Measurements from ENCODE around the gene MST1R.
"Not testable (repeated sequence)": the region's sequence is repeated elsewhere in the genome, so short reads cannot be mapped to it uniquely, and the experiment has no call there.

Gene MST1R

GRCh38 chr3:49911611-49912010 lies 7.9 kb upstream of the MST1R start:
- DNase-seq (ENCODE audit: low read depth): no peak

DNA sequence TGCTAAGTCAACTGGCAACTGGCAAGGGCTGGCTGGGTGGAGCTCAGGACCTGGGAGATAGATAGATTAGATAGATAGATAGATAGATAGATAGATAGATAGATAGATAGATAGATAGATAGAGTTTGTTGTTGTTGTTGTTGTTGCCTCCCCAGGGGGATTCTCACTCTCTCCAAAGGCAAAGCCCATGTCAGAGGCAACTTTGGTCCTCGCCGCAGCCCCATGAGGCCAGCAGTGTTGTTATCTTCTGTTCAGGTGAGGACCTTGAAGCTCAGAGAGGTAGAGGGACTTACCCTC lies 7.4 kb upstream of the MST1R start:
- no peak for DNase-seq (ENCODE audit: low read depth)

GRCh38 chr3:49910409-49911123 lies 6.9 kb upstream of the MST1R start:
- no peak for DNase-seq (ENCODE audit: low read depth)

- no peak for DNase-seq (ENCODE audit: low read depth)
Observed at GRCh38 chr3:49908373-49909199, 4.9 kb upstream of the MST1R start.

DNA sequence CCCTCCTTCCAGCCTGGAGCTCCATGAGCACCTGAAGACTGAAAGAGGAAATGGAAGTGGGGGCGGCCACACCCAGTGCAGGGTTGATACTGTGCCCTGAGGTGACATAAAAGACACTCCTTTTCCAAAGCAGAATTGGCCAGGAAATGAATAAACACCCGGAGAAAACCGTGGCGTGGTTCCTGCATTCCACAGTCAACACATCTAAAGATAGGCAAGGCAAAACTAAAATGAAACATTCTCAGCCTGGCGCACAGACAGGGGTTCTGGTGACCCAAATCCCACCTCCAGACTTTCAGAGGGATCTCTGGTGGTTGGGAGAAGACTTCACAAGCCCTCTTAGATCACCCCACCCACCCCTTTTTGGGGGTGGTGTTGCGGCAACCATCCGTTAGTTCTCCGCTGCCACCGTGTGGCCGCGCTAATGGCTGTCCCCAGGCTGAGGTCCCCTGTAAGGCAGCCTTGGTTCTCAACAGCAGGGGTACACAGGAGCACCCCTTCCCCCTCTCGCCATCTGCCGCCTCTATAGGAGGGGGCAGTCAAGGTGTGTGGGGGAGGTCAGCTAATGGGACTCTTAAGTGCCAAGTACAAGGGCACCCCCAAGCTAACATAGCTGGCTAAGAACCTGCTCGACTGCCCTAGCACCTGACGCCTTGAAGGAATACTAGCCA lies 2.5 kb upstream of the MST1R start:
- DNase-seq (ENCODE audit: low read depth): peak; percentile 21

DNA sequence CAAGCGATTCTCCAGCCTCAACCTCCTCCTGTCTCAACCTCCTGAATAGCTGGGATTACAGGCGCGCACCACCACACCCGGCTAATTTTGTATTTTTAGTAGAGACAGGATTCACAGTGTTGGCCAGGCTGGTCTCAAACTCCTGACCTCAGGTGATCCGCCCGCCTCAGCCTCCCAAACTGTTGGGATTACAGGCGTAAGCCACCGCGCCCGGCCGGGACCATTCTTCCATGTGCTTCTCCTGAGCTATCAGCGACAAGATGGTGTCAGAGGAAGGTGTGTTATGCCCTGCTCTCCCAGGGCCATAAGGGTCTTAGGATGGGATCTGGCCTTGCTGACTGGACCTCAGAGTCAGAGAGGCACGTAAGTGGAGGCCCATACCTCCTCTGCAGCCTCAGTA lies 775 bp upstream of the MST1R start:
- not testable (repeated sequence) for DNase-seq (ENCODE audit: low read depth)

- DNase-seq (ENCODE audit: low read depth): no peak
Observed at GRCh38 chr3:49902511-49903345, 945 bp downstream of the MST1R start.

DNA sequence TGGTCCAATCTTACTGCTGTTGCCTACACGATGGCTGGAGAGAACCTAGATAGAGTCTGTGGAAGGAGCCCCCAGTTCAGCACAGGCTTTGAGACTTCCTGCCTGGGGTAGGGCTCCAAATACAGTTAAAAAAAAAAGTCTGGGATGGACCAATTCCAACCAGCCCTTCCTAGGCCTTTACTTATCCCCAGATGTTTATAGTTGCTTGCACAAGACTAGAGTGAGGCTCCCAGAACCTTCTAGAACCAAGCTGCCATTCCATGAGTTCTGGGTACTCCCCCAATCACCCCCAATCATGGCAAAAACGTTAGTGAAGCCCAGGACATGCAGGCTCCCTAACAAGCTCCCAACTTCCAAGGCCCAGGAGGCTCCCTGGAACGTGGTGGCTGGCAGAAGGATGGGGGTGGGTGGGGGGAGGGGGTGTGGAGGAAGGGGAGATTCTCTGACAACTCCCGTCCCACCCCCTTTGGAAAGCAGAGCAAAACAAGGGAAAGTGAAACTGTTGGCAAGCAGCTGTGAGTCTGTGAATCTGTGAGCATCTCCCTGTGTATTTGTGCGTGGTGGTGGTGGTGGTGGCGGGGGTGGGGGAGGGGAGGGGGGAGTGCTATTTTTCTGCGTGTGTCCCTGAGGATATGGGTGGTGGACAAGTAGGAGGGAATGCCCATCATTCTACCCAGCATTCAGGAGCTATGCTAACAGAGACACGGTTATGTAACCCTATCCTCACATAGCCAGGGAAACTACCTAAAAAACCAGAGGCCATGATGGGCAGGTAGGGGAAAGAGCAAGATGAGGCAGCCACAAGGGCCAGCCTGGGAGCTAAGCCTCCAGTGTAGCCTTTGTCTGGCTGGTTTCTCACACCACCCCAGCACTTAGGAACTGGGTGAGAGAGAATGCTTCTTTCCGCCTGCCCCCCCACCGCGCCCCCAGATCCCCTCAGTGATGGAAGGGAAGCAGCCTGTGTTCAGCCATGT lies 2.0 kb downstream of the MST1R start:
- no peak for DNase-seq (ENCODE audit: low read depth)

DNA sequence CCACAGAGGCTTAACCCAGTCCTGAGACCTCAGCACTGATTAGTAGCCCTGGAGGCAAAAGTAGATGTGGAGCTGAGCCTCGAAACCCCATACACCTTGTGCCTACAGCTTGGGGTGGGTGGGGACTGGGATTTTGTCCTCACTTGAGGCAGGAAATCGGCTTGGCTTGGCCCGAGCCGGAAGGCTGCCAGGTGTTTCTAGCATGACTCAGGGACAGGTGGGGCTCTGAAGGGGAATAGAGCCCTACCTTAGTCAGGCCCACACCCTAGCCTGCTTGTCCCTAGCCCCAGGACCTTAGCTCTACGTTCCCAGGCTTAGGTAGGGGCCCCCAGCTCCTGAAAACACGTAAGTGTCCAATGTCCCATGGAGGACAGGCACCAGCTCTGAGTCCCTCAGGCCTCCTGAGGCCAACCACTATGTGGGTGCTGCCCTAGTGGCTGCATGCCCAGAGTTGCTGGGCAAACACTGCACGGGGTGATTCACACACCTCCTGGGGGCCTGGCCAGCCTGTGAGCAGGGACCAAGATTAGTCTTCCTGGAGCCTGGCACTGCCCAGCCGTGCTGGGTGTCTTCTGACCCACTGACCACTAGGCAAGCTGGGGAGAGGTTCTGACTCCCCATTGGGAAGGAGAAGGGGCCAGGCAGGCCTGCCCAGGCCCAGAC lies 3.1 kb downstream of the MST1R start:
- no peak for DNase-seq (ENCODE audit: low read depth)

GRCh38 chr3:49899815-49900214 lies 3.9 kb downstream of the MST1R start:
- no peak for DNase-seq (ENCODE audit: low read depth)

- no peak for DNase-seq (ENCODE audit: low read depth)
Observed at GRCh38 chr3:49898991-49899390, 4.7 kb downstream of the MST1R start.

- DNase-seq (ENCODE audit: low read depth): no peak
Observed at GRCh38 chr3:49896345-49896744, 7.3 kb downstream of the MST1R start.

GRCh38 chr3:49895791-49896190 lies 7.9 kb downstream of the MST1R start:
- no peak for DNase-seq (ENCODE audit: low read depth)

- no peak for DNase-seq (ENCODE audit: low read depth)
Observed at GRCh38 chr3:49889296-49889695, 14.4 kb downstream of the MST1R start.

DNA sequence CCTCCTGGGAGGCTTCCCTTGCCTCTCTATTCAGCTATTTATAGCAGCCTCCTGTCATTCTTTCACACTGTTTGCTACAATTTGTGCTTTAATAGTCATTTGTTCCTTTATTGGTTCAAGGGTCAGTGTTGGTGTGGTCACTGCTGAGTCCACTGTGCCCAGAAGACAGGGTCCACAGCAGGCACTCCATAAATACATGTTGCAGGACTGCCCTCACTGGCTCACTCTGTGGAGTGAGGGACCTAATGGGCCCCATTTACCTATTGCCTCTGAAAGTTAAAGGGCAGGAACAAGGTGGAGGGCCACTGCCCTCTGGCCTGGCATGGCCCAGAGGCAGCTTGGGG lies 16.8 kb downstream of the MST1R start:
- DNase-seq (ENCODE audit: low read depth): no peak

DNA sequence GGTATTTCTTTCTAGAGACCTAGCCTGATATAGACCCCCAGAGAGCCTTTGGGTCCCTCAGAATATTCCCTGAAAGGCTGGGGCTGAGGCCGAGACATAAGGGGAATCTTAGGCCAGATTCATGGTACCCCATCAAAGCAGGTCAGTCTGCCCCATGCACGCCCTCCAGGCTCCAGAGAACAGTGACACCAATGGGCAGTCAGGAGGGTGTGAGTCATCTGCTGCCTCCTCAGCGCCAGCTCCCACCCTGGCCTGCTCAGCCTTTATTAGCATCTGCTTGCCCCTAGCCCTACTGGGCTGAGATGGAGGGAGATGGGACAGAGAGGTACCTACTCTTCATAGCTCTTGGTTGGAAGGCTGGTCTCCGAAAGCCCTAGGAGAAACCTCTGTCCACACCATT lies 19.7 kb downstream of the MST1R start:
- DNase-seq (ENCODE audit: low read depth): no peak

GRCh38 chr3:49882166-49882565 lies 21.5 kb downstream of the MST1R start:
- no peak for DNase-seq (ENCODE audit: low read depth)

GRCh38 chr3:49880581-49881315 lies 22.9 kb downstream of the MST1R start:
- DNase-seq (ENCODE audit: low read depth): no peak

DNA sequence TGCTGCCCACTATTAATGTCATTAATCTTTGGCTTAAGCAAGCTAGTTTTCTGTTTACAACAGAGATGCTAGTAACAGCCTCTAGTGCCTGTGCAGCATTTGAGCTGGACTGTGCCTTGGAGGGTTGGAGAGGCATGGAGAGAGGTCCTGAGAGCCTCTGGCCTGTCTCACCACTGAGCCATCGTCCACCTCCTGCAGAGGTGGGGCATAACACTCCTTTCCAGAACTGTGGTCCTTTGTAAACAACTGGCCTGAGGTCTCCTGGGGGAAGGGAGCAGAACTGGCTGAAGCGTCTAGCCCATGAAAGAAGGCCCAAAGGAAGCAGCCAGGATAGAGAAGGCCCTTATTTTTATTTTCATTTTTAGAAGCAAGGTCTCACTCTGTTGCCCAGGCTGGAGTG lies 24.0 kb downstream of the MST1R start:
- no peak for DNase-seq (ENCODE audit: low read depth)

DNA sequence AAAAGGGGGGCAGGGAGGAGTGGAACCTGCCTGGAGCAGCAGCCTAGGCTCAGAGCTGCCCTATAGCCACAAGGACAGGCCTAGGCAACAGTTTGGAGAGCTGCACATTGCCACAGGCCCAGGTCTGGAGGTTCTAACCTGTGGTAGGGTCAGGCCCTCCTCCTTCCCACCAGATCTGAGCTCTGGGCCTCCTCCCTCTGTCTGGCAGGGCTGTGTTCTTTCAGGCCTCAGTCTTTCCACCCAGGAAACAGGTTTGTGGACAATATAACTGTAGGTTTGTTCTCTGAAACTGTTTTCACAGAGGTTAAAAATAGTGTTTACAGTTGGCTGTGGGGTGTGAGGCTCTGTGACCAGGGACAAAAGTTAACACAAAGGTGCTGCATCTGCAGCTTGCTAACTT lies 25.0 kb downstream of the MST1R start:
- no peak for DNase-seq (ENCODE audit: low read depth)
